HL-60/S4 (cell line): ENCODE results near the gene CUEDC1.

Source experiments
- in situ Hi-C: fragments of 300-500 bp; cut with MboI; formaldehyde crosslinking; loops from 2 replicates; pipeline ENCODE4 v1.14.3; 2022; ENCODE audit warnings: low sequenced_read_pairs

CUEDC1 gene

GRCh38 chr17:57868007-57868909, 87.0 kb downstream of the CUEDC1 start:
- in situ Hi-C loops, result no loop called here

GRCh38 chr17:57867126-57867525, 88.1 kb downstream of the CUEDC1 start:
- in situ Hi-C loops, result no loop called here

GRCh38 chr17:57866723-57867122, 88.5 kb downstream of the CUEDC1 start:
- in situ Hi-C loops, result no loop called here

GRCh38 chr17:57866319-57866718, 88.9 kb downstream of the CUEDC1 start:
- in situ Hi-C loops, result no loop called here

GRCh38 chr17:57864273-57864672, 90.9 kb downstream of the CUEDC1 start:
- in situ Hi-C loops, result no loop called here

GRCh38 chr17:57862694-57863667, 92.2 kb downstream of the CUEDC1 start:
- in situ Hi-C loops, result no loop called here

GRCh38 chr17:57861790-57862693, 93.2 kb downstream of the CUEDC1 start:
- in situ Hi-C loops, result no loop called here

GRCh38 chr17:57861000-57861789, 94.0 kb downstream of the CUEDC1 start:
- in situ Hi-C loops, result no loop called here

- in situ Hi-C loops, result no loop called here
Observed at GRCh38 chr17:57860414-57860999, 94.7 kb downstream of the CUEDC1 start.

- in situ Hi-C loops, result loop anchor here (5.0 to 10.0 kb wide), 2 partner anchors 137 to 235 kb away; no protein-coding TSS in a partner anchor
Observed at GRCh38 chr17:57859601-57860413, 95.4 kb downstream of the CUEDC1 start.

GRCh38 chr17:57858838-57859237, 96.4 kb downstream of the CUEDC1 start:
- in situ Hi-C loops, result loop anchor here (5.0 to 10.0 kb wide), 2 partner anchors 138 to 236 kb away; no protein-coding TSS in a partner anchor

- in situ Hi-C loops, result loop anchor here (5.0 to 10.0 kb wide), 2 partner anchors 140 to 238 kb away; no protein-coding TSS in a partner anchor
Observed at GRCh38 chr17:57856792-57857620, 98.2 kb downstream of the CUEDC1 start.

GRCh38 chr17:57855391-57856035, 99.7 kb downstream of the CUEDC1 start:
- in situ Hi-C loops, result loop anchor here (5.0 to 10.0 kb wide), 2 partner anchors 142 to 239 kb away; no protein-coding TSS in a partner anchor

- in situ Hi-C loops, result loop anchor here (10.0 kb wide), 1 partner anchor 241 kb away; no protein-coding TSS in a partner anchor
Observed at GRCh38 chr17:57853695-57854094, 101.5 kb downstream of the CUEDC1 start.

GRCh38 chr17:57852955-57853328, 102.3 kb downstream of the CUEDC1 start:
- in situ Hi-C loops, result loop anchor here (10.0 kb wide), 1 partner anchor 242 kb away; no protein-coding TSS in a partner anchor
